OCI-LY7 (cell line): ENCODE measurements around the gene GNB4. TPM values are rescaled to one million over a fixed set of nuclear protein-coding genes. Genes with fewer than 3 reads are reported as not detected.

Experiments used
- BruUV-seq: library from RNA; stranded (reverse); fragments of 400-500 nt; replicated peaks from 2 replicates; lab custom pipeline; 2021; lab: Mats Ljungman, UMichigan
- CTCF ChIA-PET: fragments of 300-600 bp; sonication (Branson Sonifier 250); formaldehyde crosslinking; loops from one replicate; lab custom pipeline; 2022; ENCODE audit warnings: antibody characterized with exemption; ENCODE audit not compliant: unreplicated experiment; lab: Charles Lee
- POLR2A ChIA-PET: fragments of 300-600 bp; sonication (Branson Sonifier 250); formaldehyde crosslinking; loops from one replicate; lab custom pipeline; 2022; ENCODE audit warnings: antibody characterized with exemption; lab: Charles Lee
- DNase-seq: peaks from one replicate; pipeline ENCODE4 v3.0.0-alpha.2; 2015; ENCODE audit warnings: low spot score
- H2AFZ ChIP-seq: fragments of 200-600 bp; sonication (generic), shearing (Covaris generic); 2 replicates; pipeline ENCODE4 v1.6.1; 2014; ENCODE audit warnings: mild to moderate bottlenecking, antibody characterized with exemption, low read length, moderate library complexity
- H3K27ac ChIP-seq: fragments of 200-600 bp; sonication (generic); 2 replicates; pipeline ENCODE4 v1.5.1; 2014; ENCODE audit warnings: mixed run types, low read depth, mild to moderate bottlenecking, moderate library complexity, low read length, inconsistent platforms; ENCODE audit not compliant: poor library complexity, severe bottlenecking
- H3K36me3 ChIP-seq: fragments of 200-600 bp; sonication (generic); 2 replicates; pipeline ENCODE4 v1.6.1; 2014; ENCODE audit warnings: mild to moderate bottlenecking, antibody characterized with exemption, low read length, moderate library complexity, mixed read lengths; ENCODE audit not compliant: insufficient read depth
- H3K4me1 ChIP-seq: fragments of 200-600 bp; sonication (generic); 2 replicates; pipeline ENCODE4 v1.5.1; 2014; ENCODE audit warnings: mild to moderate bottlenecking, low read length; ENCODE audit not compliant: insufficient read depth, poor library complexity, severe bottlenecking
- H3K4me2 ChIP-seq: fragments of 200-600 bp; sonication (generic); 2 replicates; pipeline ENCODE4 v1.6.1; 2014; ENCODE audit warnings: mild to moderate bottlenecking, low read length
- H3K4me3 ChIP-seq: fragments of 200-600 bp; sonication (generic); 2 replicates; pipeline ENCODE4 v1.5.1; 2014; ENCODE audit warnings: mild to moderate bottlenecking, low read depth, low read length; ENCODE audit not compliant: poor library complexity, severe bottlenecking
- H3K79me2 ChIP-seq: fragments of 200-600 bp; sonication (generic); 2 replicates; pipeline ENCODE4 v1.6.1; 2016; ENCODE audit warnings: low read depth, mild to moderate bottlenecking, low read length, moderate library complexity, mixed read lengths; ENCODE audit not compliant: insufficient read depth
- H3K9me2 ChIP-seq: fragments of 200-600 bp; sonication (generic); 2 replicates; pipeline ENCODE4 v1.6.1; 2016; ENCODE audit warnings: mild to moderate bottlenecking, low read length, mixed read lengths; ENCODE audit not compliant: insufficient read depth
- H3K9me3 ChIP-seq: fragments of 200-600 bp; sonication (generic); 2 replicates; pipeline ENCODE4 v1.6.1; 2014; ENCODE audit warnings: mild to moderate bottlenecking, mixed run types, low read length, mixed read lengths
- H4K20me1 ChIP-seq: fragments of 200-600 bp; sonication (generic); 2 replicates; pipeline ENCODE4 v1.6.1; 2014; ENCODE audit warnings: mild to moderate bottlenecking, antibody characterized with exemption, low read length, moderate library complexity, mixed read lengths; ENCODE audit not compliant: insufficient read depth
- EZH2phosphoT487 ChIP-seq: fragments of 200-600 bp; sonication (generic); IDR thresholded peaks from 2 replicates; pipeline ENCODE4 v1.6.1; 2018; ENCODE audit warnings: low read depth, borderline replicate concordance, mild to moderate bottlenecking, mixed run types, antibody characterized with exemption, low read length, moderate library complexity, mixed read lengths
- intact Hi-C: fragments of 100-400 bp; cut with micrococcal nuclease; formaldehyde crosslinking; loops from one replicate; pipeline ENCODE4 v1.10.0; 2022; ENCODE audit not compliant: unreplicated experiment
- total RNA-seq, 2 experiments: library from RNA; depleted of rRNA in 1 of 2; stranded (reverse); fragments of >200 nt in 1 of 2; shearing (Covaris generic) in 1 of 2; gene quantifications; 2 replicates each; pipeline ENCODE4 v1.2.3, GENCODE V29; 2014 to 2022
- TF ChIP-seq, protein P1 (sequence below): fragments of 200-600 bp; sonication (generic); conservative IDR thresholded peaks from 2 replicates; pipeline ENCODE4 v1.5.1; 2014; ENCODE audit warnings: mild to moderate bottlenecking, antibody characterized with exemption, low read length, moderate library complexity, mixed read lengths

The GNB4 gene
- total RNA-seq, 2 experiments from 2014 or later: 3.7 to 9.5 TPM

DNA sequence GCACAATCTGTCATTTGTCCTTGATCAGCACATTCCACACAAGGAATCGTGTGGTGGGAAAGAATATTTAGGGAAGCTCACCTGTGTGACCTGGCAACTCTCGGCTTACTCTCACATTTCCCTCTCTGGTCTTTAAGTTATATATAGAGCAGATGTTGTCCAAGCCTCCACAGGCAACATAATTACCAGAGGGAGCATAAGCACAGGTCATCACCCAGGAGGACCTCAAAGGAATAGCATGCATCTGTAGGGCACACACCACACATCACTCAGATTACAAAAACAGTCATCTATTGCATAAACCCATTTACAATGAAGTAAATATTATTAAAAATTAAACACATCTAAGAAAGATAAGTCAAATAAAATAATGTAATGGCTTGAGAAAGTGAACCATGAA, 36.5 kb downstream of the GNB4 start:
- Histone ChIP-seq H3K9me3 (no peaks in the 10 kb centered on the region), H3K27ac (no peak overlapping the region), H3K79me2 (no peaks in the 10 kb centered on the region), H2AFZ (no peak overlapping the region), H4K20me1 (no peaks in the 10 kb centered on the region), H3K4me3 (no peak overlapping the region), H3K4me1 (no peaks in the 10 kb centered on the region), H3K36me3 (no peaks in the 10 kb centered on the region), H3K4me2 (no peak overlapping the region), H3K9me2 (no peaks in the 10 kb centered on the region)
- CTCF ChIA-PET: no interaction called here
- TF ChIP-seq, protein P1, sequence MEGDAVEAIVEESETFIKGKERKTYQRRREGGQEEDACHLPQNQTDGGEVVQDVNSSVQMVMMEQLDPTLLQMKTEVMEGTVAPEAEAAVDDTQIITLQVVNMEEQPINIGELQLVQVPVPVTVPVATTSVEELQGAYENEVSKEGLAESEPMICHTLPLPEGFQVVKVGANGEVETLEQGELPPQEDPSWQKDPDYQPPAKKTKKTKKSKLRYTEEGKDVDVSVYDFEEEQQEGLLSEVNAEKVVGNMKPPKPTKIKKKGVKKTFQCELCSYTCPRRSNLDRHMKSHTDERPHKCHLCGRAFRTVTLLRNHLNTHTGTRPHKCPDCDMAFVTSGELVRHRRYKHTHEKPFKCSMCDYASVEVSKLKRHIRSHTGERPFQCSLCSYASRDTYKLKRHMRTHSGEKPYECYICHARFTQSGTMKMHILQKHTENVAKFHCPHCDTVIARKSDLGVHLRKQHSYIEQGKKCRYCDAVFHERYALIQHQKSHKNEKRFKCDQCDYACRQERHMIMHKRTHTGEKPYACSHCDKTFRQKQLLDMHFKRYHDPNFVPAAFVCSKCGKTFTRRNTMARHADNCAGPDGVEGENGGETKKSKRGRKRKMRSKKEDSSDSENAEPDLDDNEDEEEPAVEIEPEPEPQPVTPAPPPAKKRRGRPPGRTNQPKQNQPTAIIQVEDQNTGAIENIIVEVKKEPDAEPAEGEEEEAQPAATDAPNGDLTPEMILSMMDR: no peak
- no peak for TF ChIP-seq EZH2phosphoT487
- POLR2A ChIA-PET: no interaction called here
- DNase-seq: no peak
- intact Hi-C loops: no loop called here
- BruUV-seq: no TSS peak

DNA sequence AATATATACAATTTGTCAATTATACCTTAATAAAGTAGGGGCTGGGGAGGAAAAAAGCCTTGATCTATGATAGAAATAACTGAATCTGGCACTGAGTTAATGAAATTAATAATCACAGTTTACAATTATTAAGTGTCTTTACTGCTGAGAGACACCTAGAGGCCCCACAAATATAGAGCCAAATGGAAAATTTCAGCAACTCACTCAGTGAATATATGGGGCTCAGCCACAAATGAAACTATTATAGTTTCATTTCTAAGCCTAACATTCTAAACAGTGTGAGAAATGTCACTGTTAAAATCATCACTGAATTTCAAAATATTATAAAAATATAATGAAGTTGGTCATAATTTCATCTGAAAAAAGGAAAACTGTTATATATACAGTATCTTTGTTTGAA, 40.3 kb downstream of the GNB4 start:
- H3K9me2 ChIP-seq: no peaks in the 10 kb centered on the region

DNA sequence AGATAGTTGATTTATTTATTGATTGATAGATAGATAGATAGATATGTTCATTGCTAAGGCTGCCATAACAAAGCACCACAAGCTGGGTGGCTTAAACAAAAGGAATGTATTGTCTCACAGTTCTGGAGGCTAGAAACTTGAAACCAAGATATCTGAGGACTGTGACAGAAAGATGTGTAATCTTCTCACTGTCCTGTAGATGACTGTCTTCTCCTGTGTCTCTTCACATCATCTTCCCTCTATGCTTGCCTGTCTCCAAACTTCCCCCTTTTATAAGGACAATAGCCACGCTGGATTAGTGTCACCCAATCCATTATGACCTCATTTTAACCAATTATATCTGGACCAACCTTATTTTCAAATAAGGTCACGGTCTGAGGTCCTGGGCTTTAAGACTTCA, 40.9 kb downstream of the GNB4 start:
- no peaks in the 10 kb centered on the region for H3K9me3 ChIP-seq
- no peaks in the 10 kb centered on the region for H3K9me2 ChIP-seq
- H4K20me1 ChIP-seq: no peaks in the 10 kb centered on the region
- ChIA-PET CTCF (no interaction called here), POLR2A (no interaction called here)
- H3K4me1 ChIP-seq: no peaks in the 10 kb centered on the region
- no peak overlapping the region for H2AFZ ChIP-seq
- BruUV-seq: no TSS peak
- peaks cover under 1% of the 10 kb centered on the region; the same call in 1 of the 2 replicates for H3K36me3 ChIP-seq
- H3K4me2 ChIP-seq: no peak overlapping the region
- no peaks in the 10 kb centered on the region for H3K79me2 ChIP-seq
- no peak overlapping the region for H3K27ac ChIP-seq
- DNase-seq: peak; percentile 10
- H3K4me3 ChIP-seq: no peak overlapping the region
- intact Hi-C loops: loop anchor here (1.0 kb wide), 1 partner anchor 148 kb away; no protein-coding TSS in a partner anchor
- TF ChIP-seq, protein P1: peak; percentile 54
- no peak for TF ChIP-seq EZH2phosphoT487

More for the DNA sequence above, 40.3 kb downstream of the GNB4 start:
- H3K27ac ChIP-seq: no peak overlapping the region
- ChIA-PET POLR2A (interaction anchor here (1.0 kb wide), 2 partner anchors 23 to 159 kb away, joined by 3 to 6 read pairs; no protein-coding TSS in a partner anchor), CTCF (no interaction called here)
- no peak overlapping the region for H3K4me3 ChIP-seq
- H2AFZ ChIP-seq: no peak overlapping the region
- no peaks in the 10 kb centered on the region for H3K9me3 ChIP-seq
- H3K4me2 ChIP-seq: no peak overlapping the region
- H3K36me3 ChIP-seq: no peaks in the 10 kb centered on the region
- BruUV-seq: no TSS peak
- no peaks in the 10 kb centered on the region for H3K4me1 ChIP-seq
- intact Hi-C loops: loop anchor here (1.0 kb wide), 1 partner anchor 147 kb away; no protein-coding TSS in a partner anchor
- no peak for DNase-seq
- no peaks in the 10 kb centered on the region for H4K20me1 ChIP-seq
- TF ChIP-seq EZH2phosphoT487: no peak
- TF ChIP-seq, protein P1: no peak
- H3K79me2 ChIP-seq: no peaks in the 10 kb centered on the region
